SU-DHL-6 (cell line): ENCODE results near the gene STAT2.

Experiments used
- H2AFZ ChIP-seq: fragments of 200-600 bp; sonication (generic); 2 replicates; pipeline ENCODE4 v1.6.1; 2014; ENCODE audit warnings: low read depth, mild to moderate bottlenecking, moderate library complexity, mixed read lengths, antibody characterized with exemption, low read length; ENCODE audit not compliant: severe bottlenecking
- H3F3A ChIP-seq: fragments of 200-600 bp; shearing (Covaris generic); 2 replicates; pipeline ENCODE4 v1.6.0; 2016; ENCODE audit warnings: antibody characterized with exemption, mild to moderate bottlenecking; ENCODE audit not compliant: insufficient read depth
- H3K27ac ChIP-seq: fragments of 200-600 bp; sonication (generic); 2 replicates; pipeline ENCODE4 v1.5.1; 2016; ENCODE audit warnings: low read depth, mild to moderate bottlenecking, low read length, moderate library complexity, mixed read lengths
- H3K27me3 ChIP-seq: fragments of 200-600 bp; sonication (generic), shearing (Covaris generic); 2 replicates; pipeline ENCODE4 v1.6.0; 2014; ENCODE audit warnings: mild to moderate bottlenecking, low read length
- H3K36me3 ChIP-seq: fragments of 200-600 bp; sonication (generic); 2 replicates; pipeline ENCODE4 v1.6.1; 2014; ENCODE audit warnings: mild to moderate bottlenecking, low read length, mixed read lengths
- H3K4me2 ChIP-seq: fragments of 300-600, 200-600 bp; shearing (Covaris generic), sonication (generic); 2 replicates; pipeline ENCODE4 v1.6.0; 2014; ENCODE audit warnings: low read length, low read depth, mild to moderate bottlenecking; ENCODE audit not compliant: poor library complexity, severe bottlenecking
- H3K4me3 ChIP-seq: fragments of 200-600 bp; sonication (generic); 2 replicates; pipeline ENCODE4 v1.5.1; 2014; ENCODE audit warnings: antibody characterized with exemption, low read length, mild to moderate bottlenecking, mixed read lengths; ENCODE audit not compliant: insufficient read depth, poor library complexity, severe bottlenecking
- H3K79me2 ChIP-seq: fragments of 200-600 bp; sonication (generic); 2 replicates; pipeline ENCODE4 v1.6.1; 2014; ENCODE audit warnings: mild to moderate bottlenecking, low read length, moderate library complexity; ENCODE audit not compliant: insufficient read depth
- H3K9ac ChIP-seq: fragments of 200-600 bp; sonication (generic); 2 replicates; pipeline ENCODE4 v1.7.0; 2014; ENCODE audit warnings: mild to moderate bottlenecking, low read length
- H3K9me2 ChIP-seq: fragments of 200-600 bp; sonication (generic); replicated peaks from 2 replicates; pipeline ENCODE4 v1.6.1; 2014; ENCODE audit warnings: low read length; ENCODE audit not compliant: insufficient read depth
- H3K9me3 ChIP-seq: fragments of 200-600 bp; sonication (generic); 2 replicates; pipeline ENCODE4 v1.6.1; 2014; ENCODE audit warnings: low read length, mixed read lengths; ENCODE audit not compliant: insufficient read depth
- H4K20me1 ChIP-seq: fragments of 200-600 bp; sonication (generic); 2 replicates; pipeline ENCODE4 v1.6.1; 2014; ENCODE audit warnings: low read depth, mild to moderate bottlenecking, antibody characterized with exemption, low read length, moderate library complexity, mixed read lengths
- EZH2phosphoT487 ChIP-seq: fragments of 200-600 bp; sonication (generic), shearing (Covaris generic); conservative IDR thresholded peaks from 2 replicates; pipeline ENCODE4 v1.6.1; 2018; ENCODE audit warnings: mild to moderate bottlenecking, antibody characterized with exemption, low read length, moderate library complexity, mixed read lengths
- TF ChIP-seq, protein P1 (sequence below): fragments of 200-600 bp; sonication (generic); IDR thresholded peaks from one replicate; pipeline ENCODE4 v1.5.1; 2017; ENCODE audit warnings: antibody characterized with exemption, mild to moderate bottlenecking, low read length, moderate library complexity; ENCODE audit not compliant: insufficient read depth, poor library complexity, severe bottlenecking

Gene STAT2

GRCh38 chr12:56341616-56342015 is 18.3 kb downstream of the STAT2 start:
- Histone ChIP-seq H3F3A (peaks cover 19% of the 10 kb centered on the region), H3K9me3 (no peaks in the 10 kb centered on the region), H3K9ac (no peak overlapping the region), H2AFZ (no peak overlapping the region), H3K79me2 (no peaks in the 10 kb centered on the region), H3K4me2 (no peak overlapping the region), H3K9me2 (no peaks in the 10 kb centered on the region), H3K36me3 (no peaks in the 10 kb centered on the region), H4K20me1 (no peaks in the 10 kb centered on the region), H3K4me3 (no peak overlapping the region), H3K27me3 (no peaks in the 10 kb centered on the region), H3K27ac (peak overlapping the region; percentile 9; the same call in 1 of the 2 replicates)
- TF ChIP-seq, protein P1, sequence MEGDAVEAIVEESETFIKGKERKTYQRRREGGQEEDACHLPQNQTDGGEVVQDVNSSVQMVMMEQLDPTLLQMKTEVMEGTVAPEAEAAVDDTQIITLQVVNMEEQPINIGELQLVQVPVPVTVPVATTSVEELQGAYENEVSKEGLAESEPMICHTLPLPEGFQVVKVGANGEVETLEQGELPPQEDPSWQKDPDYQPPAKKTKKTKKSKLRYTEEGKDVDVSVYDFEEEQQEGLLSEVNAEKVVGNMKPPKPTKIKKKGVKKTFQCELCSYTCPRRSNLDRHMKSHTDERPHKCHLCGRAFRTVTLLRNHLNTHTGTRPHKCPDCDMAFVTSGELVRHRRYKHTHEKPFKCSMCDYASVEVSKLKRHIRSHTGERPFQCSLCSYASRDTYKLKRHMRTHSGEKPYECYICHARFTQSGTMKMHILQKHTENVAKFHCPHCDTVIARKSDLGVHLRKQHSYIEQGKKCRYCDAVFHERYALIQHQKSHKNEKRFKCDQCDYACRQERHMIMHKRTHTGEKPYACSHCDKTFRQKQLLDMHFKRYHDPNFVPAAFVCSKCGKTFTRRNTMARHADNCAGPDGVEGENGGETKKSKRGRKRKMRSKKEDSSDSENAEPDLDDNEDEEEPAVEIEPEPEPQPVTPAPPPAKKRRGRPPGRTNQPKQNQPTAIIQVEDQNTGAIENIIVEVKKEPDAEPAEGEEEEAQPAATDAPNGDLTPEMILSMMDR, result no peak
- TF ChIP-seq EZH2phosphoT487, result no peak

DNA sequence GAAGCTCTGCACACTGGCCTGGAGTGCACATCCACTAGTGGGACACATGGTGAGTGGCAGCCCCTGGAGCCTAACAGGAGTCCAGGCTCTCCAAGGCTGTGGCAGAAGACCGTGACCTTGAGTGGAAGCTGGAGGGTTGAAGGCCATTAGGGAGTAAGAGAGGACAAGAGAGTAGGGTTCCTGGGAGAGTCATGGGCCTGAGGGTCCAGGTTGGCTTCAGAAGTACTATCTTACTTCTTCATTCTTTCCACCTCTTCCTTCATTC is 20.8 kb downstream of the STAT2 start:
- Histone ChIP-seq H3K79me2 (no peaks in the 10 kb centered on the region), H3K9me3 (no peaks in the 10 kb centered on the region), H3K4me2 (peak overlapping the region; percentile 51), H2AFZ (peak overlapping the region; percentile 44), H3K9ac (peak overlapping the region; percentile 54), H3K27ac (peak overlapping the region; percentile 69), H3K36me3 (no peaks in the 10 kb centered on the region), H3K4me3 (peak overlapping the region; percentile 11), H4K20me1 (no peaks in the 10 kb centered on the region), H3K27me3 (no peaks in the 10 kb centered on the region), H3K9me2 (no peaks in the 10 kb centered on the region), H3F3A (peaks cover 27% of the 10 kb centered on the region)
- TF ChIP-seq EZH2phosphoT487, result no peak
- TF ChIP-seq, protein P1, result no peak

GRCh38 chr12:56338308-56339157 is 21.4 kb downstream of the STAT2 start, which contains the start of gene IL23A:
TSS of gene IL23A (plus strand) at chr12:56338884. CDS start at chr12:56339045, 161 bp downstream.
- no peak for TF ChIP-seq EZH2phosphoT487
- TF ChIP-seq, protein P1, result no peak
- H3K9me3 ChIP-seq, result no peaks in the 10 kb centered on the region
- H3F3A ChIP-seq, result peaks cover 27% of the 10 kb centered on the region
- no peaks in the 10 kb centered on the region for H3K79me2 ChIP-seq
- H3K4me2 ChIP-seq, result peak within 1 kb of the TSS; percentile 51
- peak within 1 kb of the TSS; percentile 69 for H3K27ac ChIP-seq
- peak within 1 kb of the TSS; percentile 44 for H2AFZ ChIP-seq
- H4K20me1 ChIP-seq, result no peaks in the 10 kb centered on the region
- no peaks in the 10 kb centered on the region for H3K27me3 ChIP-seq
- peak within 1 kb of the TSS; percentile 54 for H3K9ac ChIP-seq
- no peaks in the 10 kb centered on the region for H3K9me2 ChIP-seq
- H3K36me3 ChIP-seq, result no peaks in the 10 kb centered on the region
- H3K4me3 ChIP-seq, result peak within 1 kb of the TSS; percentile 11
